H9 (cell line): ENCODE results near the gene EP300. TPM values are rescaled to one million over a fixed set of nuclear protein-coding genes. Genes with fewer than 3 reads are reported as not detected.

Experiments
- DNase-seq: peaks from one replicate; pipeline ENCODE4 v3.0.0-alpha.2; 2017
- H2AFZ ChIP-seq: one replicate; pipeline ENCODE4 v1.6.1; 2013; ENCODE audit warnings: mild to moderate bottlenecking, low read length, control low read depth, moderate library complexity
- H2AK5ac ChIP-seq: 2 replicates; pipeline ENCODE4 v1.6.1; 2013; ENCODE audit warnings: low read length, control low read depth, mixed read lengths; ENCODE audit not compliant: insufficient read length
- H2BK120ac ChIP-seq: one replicate; pipeline ENCODE4 v1.6.1; 2013; ENCODE audit warnings: low read depth, mild to moderate bottlenecking, low read length, control low read depth, inconsistent platforms; ENCODE audit not compliant: poor library complexity, severe bottlenecking
- H2BK12ac ChIP-seq: 2 replicates; pipeline ENCODE4 v1.6.1; 2013; ENCODE audit warnings: low read length, control low read depth, mixed read lengths, low read depth; ENCODE audit not compliant: insufficient read length
- H2BK15ac ChIP-seq: 2 replicates; pipeline ENCODE4 v1.6.1; 2013; ENCODE audit warnings: low read depth, low read length, control low read depth
- H2BK20ac ChIP-seq: one replicate; pipeline ENCODE4 v1.6.1; 2013; ENCODE audit warnings: low read depth, mild to moderate bottlenecking, low read length, control low read depth, inconsistent platforms; ENCODE audit not compliant: poor library complexity, severe bottlenecking
- H2BK5ac ChIP-seq: 2 replicates; pipeline ENCODE4 v1.6.1; 2013; ENCODE audit warnings: low read length, control low read depth, mixed read lengths; ENCODE audit not compliant: insufficient read length
- H3K14ac ChIP-seq: 2 replicates; pipeline ENCODE4 v1.6.1; 2013; ENCODE audit warnings: low read length, control low read depth; ENCODE audit not compliant: insufficient read depth
- H3K18ac ChIP-seq: 2 replicates; pipeline ENCODE4 v1.6.1; 2013; ENCODE audit warnings: low read depth, mild to moderate bottlenecking, mixed read lengths, low read length, control low read depth; ENCODE audit not compliant: insufficient read length
- H3K23ac ChIP-seq: 2 replicates; pipeline ENCODE4 v1.6.1; 2013; ENCODE audit warnings: low read length, control low read depth, mixed read lengths, low read depth; ENCODE audit not compliant: insufficient read length
- H3K23me2 ChIP-seq: 2 replicates; pipeline ENCODE4 v1.6.1; 2013; ENCODE audit warnings: low read depth, mild to moderate bottlenecking, mixed read lengths, low read length, control low read depth; ENCODE audit not compliant: insufficient read length, poor library complexity, severe bottlenecking
- H3K27ac ChIP-seq: 2 replicates; pipeline ENCODE4 v1.5.1; 2013; ENCODE audit warnings: low read length, control low read depth, mixed read lengths, low read depth; ENCODE audit not compliant: insufficient read length
- H3K27me3 ChIP-seq: 2 replicates; pipeline ENCODE4 v1.6.1; 2013; ENCODE audit warnings: low read length, control low read depth, inconsistent platforms; ENCODE audit not compliant: insufficient read depth
- H3K4ac ChIP-seq: 2 replicates; pipeline ENCODE4 v1.6.1; 2013; ENCODE audit warnings: low read depth, mild to moderate bottlenecking, control low read depth, inconsistent platforms, low read length, moderate library complexity
- H3K4me1 ChIP-seq: 2 replicates; pipeline ENCODE4 v1.6.1; 2013; ENCODE audit warnings: low read length, control low read depth, inconsistent platforms; ENCODE audit not compliant: insufficient read depth
- H3K4me2 ChIP-seq: 2 replicates; pipeline ENCODE4 v1.6.1; 2013; ENCODE audit warnings: low read length, control low read depth, mixed read lengths; ENCODE audit not compliant: insufficient read length, insufficient read depth
- H3K56ac ChIP-seq: 2 replicates; pipeline ENCODE4 v1.6.1; 2013; ENCODE audit warnings: low read depth, mild to moderate bottlenecking, mixed read lengths, low read length, control low read depth; ENCODE audit not compliant: insufficient read length
- H3K79me1 ChIP-seq: 2 replicates; pipeline ENCODE4 v1.6.1; 2013; ENCODE audit warnings: low read depth, mild to moderate bottlenecking, moderate library complexity, low read length, control low read depth, inconsistent platforms; ENCODE audit not compliant: insufficient read depth, poor library complexity, severe bottlenecking
- H3K79me2 ChIP-seq: 2 replicates; pipeline ENCODE4 v1.6.1; 2013; ENCODE audit warnings: low read length, control low read depth, inconsistent platforms; ENCODE audit not compliant: insufficient read depth
- H3K9ac ChIP-seq: 2 replicates; pipeline ENCODE4 v1.6.1; 2013; ENCODE audit warnings: low read length, control low read depth, mixed read lengths; ENCODE audit not compliant: insufficient read length; ENCODE audit errors: extremely low read depth
- H3K9me3 ChIP-seq: one replicate; pipeline ENCODE4 v1.6.1; 2013; ENCODE audit warnings: low read depth, low read length, inconsistent platforms; ENCODE audit not compliant: control insufficient read depth
- H3T11ph ChIP-seq: one replicate; pipeline ENCODE4 v1.6.1; 2013; ENCODE audit warnings: mild to moderate bottlenecking, low read length, control low read depth, inconsistent platforms
- H4K20me1 ChIP-seq: one replicate; pipeline ENCODE4 v1.6.1; 2013; ENCODE audit not compliant: control insufficient read depth, insufficient read length, insufficient read depth
- H4K5ac ChIP-seq: 2 replicates; pipeline ENCODE4 v1.6.1; 2013; ENCODE audit warnings: low read depth, mild to moderate bottlenecking, mixed read lengths, low read length, control low read depth; ENCODE audit not compliant: insufficient read length
- H4K8ac ChIP-seq: replicated peaks from 2 replicates; pipeline ENCODE4 v1.6.1; 2013; ENCODE audit warnings: low read length, control low read depth, mixed read lengths, low read depth; ENCODE audit not compliant: insufficient read length
- H4K91ac ChIP-seq: 2 replicates; pipeline ENCODE4 v1.6.1; 2013; ENCODE audit warnings: low read depth, mild to moderate bottlenecking, moderate library complexity, mixed read lengths, low read length, control low read depth; ENCODE audit not compliant: insufficient read length
- H3K27ac Mint-ChIP-seq, 3 experiments: 2 replicates in 2 of 3; 3 replicates in 1 of 3; pipeline ENCODE4 v1.8.0; 2020 to 2021; ENCODE audit warnings: mixed read lengths in 3 of 3, mild to moderate bottlenecking in 1 of 3, moderate library complexity in 1 of 3
- H3K27me3 Mint-ChIP-seq: 2 replicates; pipeline ENCODE4 v1.8.0; 2021; ENCODE audit warnings: low read depth, mild to moderate bottlenecking, moderate library complexity, mixed read lengths
- H3K36me3 Mint-ChIP-seq, 3 experiments: 2 replicates in 2 of 3; 3 replicates in 1 of 3; pipeline ENCODE4 v1.8.0; 2020 to 2021; ENCODE audit warnings: low read depth in 3 of 3, mixed read lengths in 3 of 3; ENCODE audit not compliant: insufficient read depth in 1 of 3
- H3K4me1 Mint-ChIP-seq, 2 experiments: 2 replicates each; pipeline ENCODE4 v1.8.0; 2020; ENCODE audit warnings: mixed read lengths in 2 of 2
- H3K4me3 Mint-ChIP-seq, 2 experiments: 2 replicates in 1 of 2; 3 replicates in 1 of 2; pipeline ENCODE4 v1.8.0; 2020 to 2021; ENCODE audit warnings: mild to moderate bottlenecking in 2 of 2, mixed read lengths in 2 of 2, moderate library complexity in 1 of 2
- H3K9me3 Mint-ChIP-seq, 2 experiments: 2 replicates in 1 of 2; 3 replicates in 1 of 2; pipeline ENCODE4 v1.8.0; 2020; ENCODE audit warnings: mild to moderate bottlenecking in 2 of 2, mixed read lengths in 2 of 2, moderate library complexity in 1 of 2
- CTCF ChIP-seq: fragments of 200-600 bp; sonication (generic); conservative IDR thresholded peaks from 3 replicates; pipeline ENCODE4 v1.8.0; 2021; ENCODE audit warnings: antibody characterized with exemption, mild to moderate bottlenecking
- whole genome bisulfite sequencing: extraction: QIAGEN DNeasy Blood & Tissue Kit; methylation state at CpG from one replicate; pipeline ENCODE4 v1.1.7; 2013; ENCODE audit warnings: missing lambda C conversion rate, low lambda C conversion rate, mixed read lengths; ENCODE audit not compliant: insufficient read length; ENCODE audit errors: extremely low coverage; 5-methylcytosine and 5-hydroxymethylcytosine counted together
- total RNA-seq: library from RNA; stranded (reverse); gene quantifications from 2 replicates; pipeline ENCODE4 v1.2.1, GENCODE V29; 2021

The EP300 gene
- total RNA-seq, 1 experiment from 2014 or later: 136 TPM

- Mint-ChIP-seq H3K27me3 (no peaks in the 10 kb centered on the region), H3K36me3 (peaks cover 76 to 99% (median 98%) of the 10 kb centered on the region in 3 experiments)
- no peak overlapping the region for H3K18ac ChIP-seq
These were observed 60.5 kb downstream of the EP300 start for GRCh38 chr22:41152902-41153301.

More at GRCh38 chr22:41152902-41153301, 60.5 kb downstream of the EP300 start:
- Histone ChIP-seq H3K23ac (no peak overlapping the region), H2BK15ac (no peak overlapping the region), H3K56ac (no peak overlapping the region), H3K23me2 (no peaks in the 10 kb centered on the region), H3K4me2 (no peak overlapping the region), H3K9me3 (no peaks in the 10 kb centered on the region), H3K27me3 (no peaks in the 10 kb centered on the region), H2BK120ac (no peak overlapping the region), H4K91ac (no peak overlapping the region), H3K14ac (no peak overlapping the region), H3K79me1 (no peaks in the 10 kb centered on the region), H4K8ac (no peak overlapping the region), H4K5ac (no peak overlapping the region), H4K20me1 (no peaks in the 10 kb centered on the region), H2BK12ac (no peak overlapping the region), H3K9ac (no peak overlapping the region), H2BK20ac (no peak overlapping the region), H3K4ac (no peak overlapping the region), H2BK5ac (no peak overlapping the region), H3K79me2 (no peaks in the 10 kb centered on the region; the same call in 1 of the 2 replicates), H2AFZ (no peak overlapping the region), H3K27ac (no peak overlapping the region), H3K4me1 (no peaks in the 10 kb centered on the region), H3T11ph (no peak overlapping the region), H2AK5ac (no peak overlapping the region)
- no CpG with 5 or more reads among the region's 7 CpGs for WGBS
- Mint-ChIP-seq H3K4me3 (no peak overlapping the region), H3K27ac (peak overlapping the region in 1 of 3 experiments; percentile 18; a peak in 1 of 7 replicates), H3K4me1 (no peaks in the 10 kb centered on the region), H3K9me3 (no peaks in the 10 kb centered on the region)
- TF ChIP-seq CTCF: no peak
- DNase-seq: no peak
